PC-9 (cell line): Measurements from ENCODE around the gene KDM4B.
"Not testable (repeated sequence)": the region's sequence is repeated elsewhere in the genome, so short reads cannot be mapped to it uniquely, and the experiment has no call there.

Source experiments
- EZH2 ChIP-seq: fragments of 200-600 bp; sonication (generic); IDR thresholded peaks from 2 replicates; pipeline ENCODE4 v1.8.0; 2017; ENCODE audit warnings: antibody characterized with exemption, low read depth
- TF ChIP-seq, protein P1 (sequence below): fragments of 200-600 bp; sonication (generic); conservative IDR thresholded peaks from 2 replicates; pipeline ENCODE4 v1.6.1; 2017; ENCODE audit warnings: mixed run types, antibody characterized with exemption, mild to moderate bottlenecking, moderate library complexity

DNA sequence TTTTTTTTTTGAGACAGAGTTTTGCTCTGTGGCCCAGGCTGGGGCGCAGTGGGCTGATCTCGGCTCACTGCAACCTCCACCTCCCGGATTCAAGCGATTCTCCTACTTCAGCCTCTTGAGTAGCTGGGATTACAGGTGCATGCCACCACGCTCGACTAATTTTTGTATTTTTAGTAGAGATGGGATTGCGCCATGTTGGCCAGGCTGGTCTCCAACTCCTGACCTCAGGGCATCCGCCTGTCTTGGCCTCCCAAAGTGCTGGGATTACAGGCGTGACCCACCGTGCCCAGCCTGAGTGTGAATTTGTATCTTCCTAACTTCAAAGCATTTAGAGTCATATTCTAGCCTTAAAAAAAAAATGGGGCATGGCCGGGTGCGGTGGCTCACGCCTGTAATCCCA is 6.7 kb downstream of the KDM4B start:
- TF ChIP-seq, protein P1, sequence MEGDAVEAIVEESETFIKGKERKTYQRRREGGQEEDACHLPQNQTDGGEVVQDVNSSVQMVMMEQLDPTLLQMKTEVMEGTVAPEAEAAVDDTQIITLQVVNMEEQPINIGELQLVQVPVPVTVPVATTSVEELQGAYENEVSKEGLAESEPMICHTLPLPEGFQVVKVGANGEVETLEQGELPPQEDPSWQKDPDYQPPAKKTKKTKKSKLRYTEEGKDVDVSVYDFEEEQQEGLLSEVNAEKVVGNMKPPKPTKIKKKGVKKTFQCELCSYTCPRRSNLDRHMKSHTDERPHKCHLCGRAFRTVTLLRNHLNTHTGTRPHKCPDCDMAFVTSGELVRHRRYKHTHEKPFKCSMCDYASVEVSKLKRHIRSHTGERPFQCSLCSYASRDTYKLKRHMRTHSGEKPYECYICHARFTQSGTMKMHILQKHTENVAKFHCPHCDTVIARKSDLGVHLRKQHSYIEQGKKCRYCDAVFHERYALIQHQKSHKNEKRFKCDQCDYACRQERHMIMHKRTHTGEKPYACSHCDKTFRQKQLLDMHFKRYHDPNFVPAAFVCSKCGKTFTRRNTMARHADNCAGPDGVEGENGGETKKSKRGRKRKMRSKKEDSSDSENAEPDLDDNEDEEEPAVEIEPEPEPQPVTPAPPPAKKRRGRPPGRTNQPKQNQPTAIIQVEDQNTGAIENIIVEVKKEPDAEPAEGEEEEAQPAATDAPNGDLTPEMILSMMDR = not testable (repeated sequence)
- not testable (repeated sequence) for TF ChIP-seq EZH2
